A673 (cell line): ENCODE data around the gene RNASE7.

ENCODE experiments used
- EZH2 ChIP-seq: fragments of 200-600 bp; sonication (generic); IDR thresholded peaks from 2 replicates; pipeline ENCODE4 v1.6.1; 2017; ENCODE audit warnings: borderline replicate concordance, low read depth, mild to moderate bottlenecking, mixed read lengths, antibody characterized with exemption, low read length; ENCODE audit not compliant: poor library complexity, severe bottlenecking
- TF ChIP-seq, protein P1 (sequence below): fragments of 300-800, 200-600 bp; sonication (generic); conservative IDR thresholded peaks from 2 replicates; pipeline ENCODE4 v1.5.1; 2017; ENCODE audit warnings: low read depth, mild to moderate bottlenecking, antibody characterized with exemption, low read length, moderate library complexity, mixed read lengths

DNA sequence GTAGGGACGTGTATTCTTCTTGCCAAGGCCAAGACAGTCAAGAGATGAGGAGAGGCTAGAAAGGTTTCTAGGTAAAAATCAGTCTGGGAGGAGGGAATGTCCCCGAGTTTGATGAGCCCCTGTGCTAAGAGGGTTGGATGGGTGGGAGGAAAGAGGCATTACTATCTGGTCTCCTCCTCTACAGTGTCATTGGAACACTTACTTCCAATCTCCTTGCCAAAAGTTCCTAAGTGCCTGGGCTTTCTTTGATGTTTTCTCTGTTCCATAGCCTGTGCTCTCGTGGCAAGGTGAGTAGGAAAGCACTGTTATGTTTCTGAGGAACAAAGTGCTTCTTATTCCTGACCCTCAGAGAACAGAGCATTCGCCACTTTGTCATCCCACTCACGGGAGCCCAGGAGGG, 7.5 kb upstream of the RNASE7 start, which contains the start of gene RNASE13:
- TF ChIP-seq, protein P1, sequence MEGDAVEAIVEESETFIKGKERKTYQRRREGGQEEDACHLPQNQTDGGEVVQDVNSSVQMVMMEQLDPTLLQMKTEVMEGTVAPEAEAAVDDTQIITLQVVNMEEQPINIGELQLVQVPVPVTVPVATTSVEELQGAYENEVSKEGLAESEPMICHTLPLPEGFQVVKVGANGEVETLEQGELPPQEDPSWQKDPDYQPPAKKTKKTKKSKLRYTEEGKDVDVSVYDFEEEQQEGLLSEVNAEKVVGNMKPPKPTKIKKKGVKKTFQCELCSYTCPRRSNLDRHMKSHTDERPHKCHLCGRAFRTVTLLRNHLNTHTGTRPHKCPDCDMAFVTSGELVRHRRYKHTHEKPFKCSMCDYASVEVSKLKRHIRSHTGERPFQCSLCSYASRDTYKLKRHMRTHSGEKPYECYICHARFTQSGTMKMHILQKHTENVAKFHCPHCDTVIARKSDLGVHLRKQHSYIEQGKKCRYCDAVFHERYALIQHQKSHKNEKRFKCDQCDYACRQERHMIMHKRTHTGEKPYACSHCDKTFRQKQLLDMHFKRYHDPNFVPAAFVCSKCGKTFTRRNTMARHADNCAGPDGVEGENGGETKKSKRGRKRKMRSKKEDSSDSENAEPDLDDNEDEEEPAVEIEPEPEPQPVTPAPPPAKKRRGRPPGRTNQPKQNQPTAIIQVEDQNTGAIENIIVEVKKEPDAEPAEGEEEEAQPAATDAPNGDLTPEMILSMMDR = no peak
- TF ChIP-seq EZH2 = no peak
